NCI-H510A (cell line): ENCODE data around the gene CCBE1.

ENCODE experiments used
- DNase-seq: peaks from one replicate; lab custom pipeline; 2025; lab: John Stamatoyannopoulos, UW

The CCBE1 gene

DNA sequence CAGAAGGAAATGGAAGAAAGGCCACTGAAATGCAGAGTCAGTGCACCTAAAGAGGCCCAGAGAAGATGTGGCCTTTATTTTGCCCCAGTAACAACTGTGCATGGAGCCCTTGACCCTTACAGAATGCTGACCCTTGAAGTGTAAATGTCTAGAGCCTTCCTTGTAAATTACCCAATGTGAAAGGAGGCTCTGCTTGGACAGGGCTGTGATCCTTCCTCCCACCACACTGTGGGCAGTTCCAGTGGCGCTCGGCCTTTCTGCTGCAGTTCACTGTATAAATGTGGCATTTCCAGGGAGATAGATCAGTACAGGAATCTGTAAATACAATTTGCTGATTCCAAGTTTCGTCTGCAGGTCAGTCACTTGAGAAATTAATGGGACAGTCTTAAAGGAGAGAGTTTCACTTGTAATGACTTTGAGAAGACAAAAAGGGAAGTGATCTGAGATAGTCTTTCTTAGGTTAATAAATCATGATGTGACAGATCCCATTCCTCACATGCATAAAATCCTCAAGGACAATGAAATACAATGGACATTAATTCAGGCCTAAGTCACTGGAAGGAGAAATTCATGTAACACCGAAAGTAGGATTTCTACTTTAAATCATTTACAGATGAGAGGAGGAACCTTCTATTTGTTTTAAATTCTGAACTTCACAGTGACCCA is 204.3 kb downstream of the CCBE1 start:
- no peak for DNase-seq

DNA sequence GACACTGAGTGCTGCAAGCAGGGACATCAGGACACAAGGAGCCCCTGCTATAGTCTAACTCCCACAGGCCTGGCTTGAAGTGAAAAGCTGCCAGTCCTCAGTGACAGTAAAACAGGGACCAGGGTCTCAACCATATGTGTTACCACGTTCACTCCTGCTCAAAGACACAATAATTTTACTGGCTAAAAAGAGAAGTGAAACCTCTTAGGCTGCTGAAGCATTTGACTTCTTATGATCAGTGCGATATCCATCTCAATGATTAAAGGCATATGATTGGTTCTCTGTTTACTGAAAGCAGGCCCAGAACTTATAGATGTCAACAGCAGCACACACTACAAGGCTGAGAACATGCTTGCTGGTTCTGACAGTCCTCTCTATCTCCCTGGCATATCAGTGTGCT is 208.3 kb downstream of the CCBE1 start:
- no peak for DNase-seq

DNA sequence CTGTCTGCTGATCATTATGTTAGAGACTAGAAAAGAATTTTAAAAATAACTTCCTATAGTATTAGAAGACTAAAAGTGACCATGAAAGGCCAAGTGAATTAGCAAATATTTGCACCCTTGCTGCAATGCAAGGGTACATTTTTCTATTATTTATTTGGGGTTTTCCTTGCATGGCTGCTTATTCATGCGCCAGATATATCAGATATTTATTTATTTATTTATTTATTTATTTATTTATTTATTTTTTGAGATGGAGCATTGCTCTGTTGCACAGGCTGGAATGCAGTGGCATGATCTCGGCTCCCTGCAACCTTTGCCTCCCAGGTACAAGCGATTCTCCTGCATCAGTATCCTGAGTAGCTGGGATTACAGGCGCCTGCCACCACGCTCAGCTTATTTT is 211.8 kb downstream of the CCBE1 start:
- no peak for DNase-seq

DNA sequence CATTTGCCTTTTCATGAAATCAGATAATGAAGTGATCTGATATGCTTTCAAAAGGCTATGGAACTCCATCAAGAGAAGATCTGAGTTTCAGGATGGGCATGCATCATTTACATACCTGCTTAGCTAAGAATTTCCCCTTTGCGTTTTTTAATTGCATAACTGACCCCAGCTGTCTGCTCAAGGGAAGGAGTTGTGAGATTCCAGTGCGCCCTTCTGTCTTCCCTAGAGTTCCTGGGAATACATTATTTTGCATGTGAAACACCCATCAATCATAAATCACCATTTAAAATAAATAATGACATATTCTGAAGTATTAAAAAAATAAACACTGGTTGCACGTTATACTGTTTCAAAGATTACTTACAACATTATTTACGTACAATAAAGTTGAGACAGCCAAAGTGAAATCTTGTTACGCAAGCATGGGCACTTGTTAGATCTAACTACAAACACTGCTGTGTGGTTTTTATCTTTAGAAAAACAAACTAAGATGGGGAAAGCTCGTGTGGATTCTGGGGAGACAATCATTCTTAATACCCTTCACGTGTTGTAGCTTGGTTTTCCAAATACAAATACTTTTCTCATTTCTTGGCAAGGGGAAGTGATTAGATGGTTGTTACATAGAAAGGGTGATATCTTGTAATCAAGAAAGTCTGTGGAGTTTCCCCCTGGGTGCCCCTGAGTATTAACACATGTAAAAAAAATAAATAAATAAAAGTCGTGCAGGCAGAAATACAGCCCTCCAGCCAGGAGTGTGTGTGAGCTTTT is 212.5 kb downstream of the CCBE1 start:
- no peak for DNase-seq

DNA sequence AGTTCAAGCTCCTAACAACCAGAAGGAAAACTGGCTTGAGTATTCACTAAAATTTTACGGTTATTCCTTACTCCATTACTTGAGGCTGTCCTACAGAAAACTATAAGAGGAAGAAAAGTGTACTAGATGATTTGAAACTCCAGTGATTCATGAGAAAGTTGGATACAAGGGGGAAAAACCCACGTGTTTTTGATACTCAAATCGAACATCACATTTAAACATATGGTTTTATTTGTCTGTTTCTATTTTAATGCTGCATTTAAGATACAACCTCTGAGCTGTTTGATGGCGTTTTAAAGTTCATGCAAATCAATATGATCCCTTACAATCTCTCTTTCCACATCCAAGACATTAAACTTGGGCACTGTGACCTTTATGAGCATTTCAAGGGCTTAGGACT is 213.1 kb downstream of the CCBE1 start:
- DNase-seq: no peak

DNA sequence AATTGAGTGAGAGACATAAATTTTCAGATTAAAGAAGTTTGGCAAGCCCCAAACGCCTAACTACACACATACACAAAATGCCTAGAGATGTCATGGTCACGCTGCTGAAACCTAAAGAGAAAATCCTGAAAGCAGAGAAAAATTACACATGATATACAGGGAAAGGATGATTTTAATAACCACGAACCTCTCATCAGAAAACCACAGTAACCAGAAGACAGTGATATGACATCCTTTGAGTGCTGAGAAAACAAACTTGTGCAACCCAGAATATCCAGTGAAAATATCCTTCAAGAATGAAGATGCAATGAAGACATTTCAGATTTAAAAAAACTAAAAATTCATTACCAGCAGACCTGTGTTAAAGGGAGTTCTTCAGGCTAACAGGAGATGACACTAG is 215.8 kb downstream of the CCBE1 start:
- DNase-seq: no peak

DNA sequence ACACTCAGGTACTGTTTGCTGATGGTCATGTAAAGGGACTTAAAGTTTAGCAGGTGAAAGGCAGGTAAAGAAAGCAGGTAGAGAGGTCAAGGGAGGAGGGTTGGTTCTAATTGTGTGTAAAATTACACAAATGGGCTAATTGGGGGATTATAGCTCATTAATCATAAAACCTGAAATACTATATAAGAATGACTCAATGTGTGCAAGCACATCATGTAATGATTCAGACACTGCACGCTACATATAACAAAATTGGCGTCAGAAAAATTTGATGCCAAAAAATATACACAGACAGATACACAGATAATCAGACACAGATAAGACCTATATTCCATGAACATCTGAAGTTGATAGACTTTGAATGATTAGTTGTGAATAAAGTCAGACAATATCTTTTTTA is 217.4 kb downstream of the CCBE1 start:
- no peak for DNase-seq

DNA sequence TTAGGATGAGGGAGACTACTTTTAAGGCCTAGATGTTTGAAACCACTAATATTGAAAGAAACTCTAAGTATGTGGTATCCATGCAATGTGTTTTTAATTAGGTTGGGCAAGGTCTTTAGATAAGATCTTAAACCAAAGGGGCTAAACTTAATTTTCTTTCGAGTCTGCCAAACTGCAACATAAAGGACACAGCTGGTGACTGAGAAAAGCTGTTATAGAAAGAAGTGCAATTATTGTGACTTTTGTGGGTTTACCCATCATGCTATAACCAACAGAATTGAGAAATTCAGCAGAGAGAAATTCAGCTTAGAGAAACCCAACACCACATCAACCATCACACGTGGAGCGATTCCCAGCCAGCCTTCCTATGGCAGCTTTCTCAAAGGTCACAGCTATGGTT is 218.6 kb downstream of the CCBE1 start:
- no peak for DNase-seq

DNA sequence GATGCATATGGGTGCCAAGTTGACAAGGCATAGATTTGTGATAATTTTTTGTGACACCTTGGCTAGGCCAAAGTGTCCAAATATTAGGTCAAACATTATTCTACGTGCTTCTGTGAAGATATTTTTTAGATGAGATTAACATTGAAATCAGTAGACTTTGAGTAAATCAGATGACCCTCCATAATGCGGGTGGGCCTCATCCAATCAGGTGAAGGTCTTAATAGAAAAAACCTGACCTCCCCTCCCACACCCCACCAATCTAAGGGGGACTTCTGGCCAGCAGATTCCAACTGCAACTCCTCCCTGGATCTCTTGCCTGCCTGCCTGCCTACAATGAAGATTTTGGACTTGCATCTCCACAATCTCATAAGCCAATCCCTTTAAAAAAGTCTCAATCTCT is 219.4 kb downstream of the CCBE1 start:
- DNase-seq: no peak

DNA sequence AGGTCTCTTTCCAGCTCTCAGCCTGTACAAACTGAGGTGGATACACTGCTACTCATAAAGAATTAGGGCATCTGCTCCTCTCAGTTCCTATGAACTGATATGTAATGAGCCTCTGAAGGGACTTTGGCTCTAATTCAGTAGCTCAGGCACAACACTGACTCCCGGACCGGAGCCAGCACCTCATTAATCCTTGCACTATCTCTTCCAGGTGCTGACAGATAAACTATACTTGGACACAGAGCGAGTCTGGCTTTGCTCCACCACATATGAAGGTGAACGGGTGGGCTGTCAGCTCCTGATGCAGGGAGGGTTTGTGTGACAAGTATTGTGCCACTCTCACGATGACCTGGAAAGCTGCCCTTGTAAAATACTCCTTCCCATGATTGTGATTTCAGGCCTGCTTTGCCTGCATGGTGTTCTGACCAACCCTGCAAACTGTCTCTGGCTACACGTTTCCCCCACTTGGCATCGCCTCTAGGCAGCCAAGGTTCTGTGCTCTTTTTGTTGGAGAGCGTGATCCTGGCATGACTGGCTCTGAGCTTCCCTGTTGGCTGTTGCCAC is 226.6 kb downstream of the CCBE1 start:
- no peak for DNase-seq

DNA sequence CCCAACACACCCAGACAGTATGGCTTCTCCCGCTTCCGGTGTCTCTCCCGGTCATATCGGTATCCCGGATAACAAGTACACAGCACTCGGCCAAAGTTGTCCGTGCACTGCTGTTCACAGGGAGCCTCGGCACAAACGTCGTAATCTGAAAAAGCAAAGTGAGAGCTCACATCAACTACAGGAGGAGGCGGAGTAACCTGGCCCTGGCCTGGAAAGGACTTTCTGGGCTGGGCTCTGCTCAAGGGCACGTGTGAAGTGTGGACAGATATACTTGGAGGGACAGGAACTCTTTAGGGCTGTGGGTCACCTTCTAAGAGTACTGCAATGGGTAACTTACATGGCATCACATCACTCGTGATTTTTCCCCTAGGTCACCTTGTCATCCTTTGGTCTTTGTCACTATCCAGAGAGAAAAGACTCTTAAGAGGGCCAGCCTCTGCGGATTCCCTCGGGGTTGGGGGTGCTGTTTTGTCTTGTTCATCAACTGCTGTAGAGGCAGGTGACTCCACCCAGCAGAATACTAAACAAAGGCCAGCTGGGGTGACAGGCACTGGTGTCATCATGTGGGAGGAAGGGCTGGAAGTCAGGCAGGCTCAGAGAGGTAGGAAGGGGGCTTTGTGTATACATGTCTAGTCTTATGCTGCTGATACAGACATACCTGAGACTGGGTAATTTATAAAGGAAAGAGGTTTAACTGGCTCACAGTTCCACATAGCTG is 227.6 kb downstream of the CCBE1 start:
- no peak for DNase-seq

DNA sequence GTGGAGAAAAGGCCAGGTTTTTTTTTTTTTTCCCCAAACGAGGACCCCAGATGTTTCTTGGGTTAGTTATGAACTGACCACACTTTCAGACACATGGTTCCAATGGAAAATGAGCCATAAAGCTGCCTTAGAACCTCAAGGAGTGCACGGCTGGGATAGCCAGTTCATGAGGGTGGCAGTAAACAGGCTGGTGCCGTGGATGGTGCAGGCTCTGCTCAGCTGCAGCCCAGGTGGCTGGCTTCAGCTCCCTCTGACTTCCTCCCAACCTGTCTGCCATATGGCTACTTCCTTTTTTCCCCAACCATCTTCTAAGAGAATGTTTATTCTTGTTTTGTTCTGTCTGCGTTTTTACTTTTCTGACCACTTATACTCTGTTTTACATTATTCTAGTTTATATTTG is 228.4 kb downstream of the CCBE1 start:
- DNase-seq: no peak

DNA sequence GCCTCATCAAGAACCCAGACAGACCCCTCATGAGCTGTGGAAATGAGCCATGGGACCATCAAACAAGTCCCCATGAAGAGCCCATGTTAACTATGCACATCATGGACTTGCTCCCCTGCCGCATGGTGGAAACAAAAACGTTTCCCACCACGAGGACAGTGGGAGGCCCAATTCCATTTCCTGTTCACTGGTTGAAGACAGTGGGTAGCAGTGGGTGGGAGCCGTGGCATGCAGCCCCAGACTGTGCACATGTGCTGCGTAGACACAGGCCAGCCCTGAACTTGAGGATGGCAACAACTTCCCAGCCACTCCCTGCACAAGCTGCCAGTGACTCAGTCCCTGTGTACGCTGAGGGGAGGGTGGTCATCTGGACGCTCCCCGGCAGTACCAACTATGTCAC is 229.7 kb downstream of the CCBE1 start:
- no peak for DNase-seq

DNA sequence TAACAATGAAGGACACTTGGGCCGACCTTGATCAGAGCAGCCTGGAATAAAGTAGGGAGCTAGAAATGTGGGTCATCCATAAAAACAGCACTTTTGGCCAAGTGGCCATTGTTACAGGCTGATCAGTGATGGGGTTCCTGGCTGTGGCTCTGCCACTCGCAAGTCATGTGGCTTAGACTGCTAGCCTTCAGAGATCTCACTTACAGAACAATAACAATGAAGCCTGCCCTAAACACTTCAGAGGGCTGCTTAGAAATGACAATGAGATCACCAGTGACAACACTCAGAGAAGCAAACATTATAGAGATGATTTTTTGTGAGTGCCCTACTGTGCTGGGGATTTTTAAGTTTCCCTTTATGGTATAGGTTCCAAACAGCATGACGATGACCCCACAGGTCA is 230.2 kb downstream of the CCBE1 start:
- DNase-seq: no peak

DNA sequence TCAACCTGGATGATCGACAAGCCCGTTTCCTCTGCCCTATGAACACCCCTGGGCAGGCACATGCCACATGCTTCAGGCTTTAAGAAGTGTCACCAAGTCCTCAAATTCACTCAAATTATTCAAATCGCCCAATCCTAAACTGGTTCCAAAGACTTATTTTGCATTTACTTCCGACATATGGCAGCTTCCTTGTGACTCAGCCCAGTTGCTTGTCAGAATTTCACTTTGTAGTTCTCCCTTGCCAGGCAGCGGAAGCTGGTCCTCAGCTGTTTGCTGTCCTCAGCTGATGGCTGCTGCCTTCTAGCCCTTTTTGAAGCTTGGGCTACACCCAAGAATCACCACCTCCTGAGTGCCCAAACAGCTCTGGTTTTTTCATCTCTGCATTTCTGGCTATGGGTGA is 232.7 kb downstream of the CCBE1 start:
- DNase-seq: no peak

DNA sequence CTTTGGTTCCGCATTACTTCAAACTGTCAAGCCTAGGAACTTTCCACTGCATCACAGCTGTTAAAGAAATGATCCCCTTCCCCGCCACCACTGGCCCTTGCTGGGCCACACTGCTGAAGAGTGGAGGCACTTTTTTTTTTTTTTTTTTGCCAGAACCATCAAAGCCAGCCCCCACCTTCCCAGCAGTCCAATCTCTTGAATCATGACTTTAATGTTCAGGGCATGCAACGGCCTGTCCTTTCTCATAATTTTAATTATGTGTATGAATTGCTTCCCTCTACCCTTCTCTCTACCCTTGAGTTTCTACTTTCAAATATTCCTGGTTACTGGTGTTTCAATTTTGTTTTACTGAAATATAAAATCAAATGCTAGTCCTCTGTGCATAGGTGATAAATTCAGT is 236.1 kb downstream of the CCBE1 start:
- DNase-seq: no peak

DNA sequence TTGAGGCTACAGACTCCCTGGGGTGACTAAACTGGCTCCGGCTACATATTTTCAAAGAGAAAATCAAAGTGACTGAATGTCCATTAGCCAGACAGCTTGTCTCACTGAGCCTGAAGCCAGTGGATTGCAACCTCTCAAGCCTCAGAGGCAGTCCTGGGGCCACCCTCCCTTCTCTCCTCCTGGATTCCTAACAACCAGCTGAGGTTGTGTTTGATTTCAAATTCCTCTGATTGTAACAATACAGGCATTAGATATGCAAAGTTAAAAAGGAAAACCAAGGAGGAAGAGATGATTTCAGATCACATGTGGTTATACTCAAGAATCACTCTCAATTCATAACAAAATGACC is 237.2 kb downstream of the CCBE1 start:
- DNase-seq: no peak

DNA sequence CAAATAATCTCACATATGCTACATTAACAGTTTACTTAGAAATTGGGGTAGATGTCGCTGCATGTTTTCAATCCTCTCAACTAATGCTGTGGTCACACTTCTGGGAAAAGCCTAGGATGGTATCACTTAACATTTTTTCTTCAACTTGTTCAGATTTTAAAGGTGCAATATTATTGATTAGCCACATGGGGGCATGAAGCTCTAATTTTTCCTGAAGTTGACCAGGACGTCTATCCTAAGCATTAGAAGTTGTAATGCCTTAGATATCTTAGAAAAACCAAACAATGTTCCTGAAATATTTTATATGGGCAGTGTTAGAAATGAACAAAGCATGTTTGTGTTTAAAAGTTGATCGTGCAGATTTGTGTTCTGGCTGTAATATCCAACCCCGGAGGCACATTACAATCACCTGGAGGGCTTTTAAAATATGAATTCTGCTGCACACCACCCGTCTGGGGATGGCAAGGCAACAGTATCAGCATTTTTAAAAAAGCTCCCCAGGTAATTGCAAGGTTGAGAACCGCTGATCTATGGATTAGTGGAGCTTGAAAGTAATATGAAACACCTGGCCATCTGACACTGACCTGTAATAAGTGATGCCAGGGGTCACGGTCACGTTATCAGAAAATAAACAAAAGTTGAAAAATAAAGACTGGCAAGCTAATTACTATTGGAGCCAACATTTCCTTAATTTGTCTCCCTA is 237.7 kb downstream of the CCBE1 start:
- no peak for DNase-seq

DNA sequence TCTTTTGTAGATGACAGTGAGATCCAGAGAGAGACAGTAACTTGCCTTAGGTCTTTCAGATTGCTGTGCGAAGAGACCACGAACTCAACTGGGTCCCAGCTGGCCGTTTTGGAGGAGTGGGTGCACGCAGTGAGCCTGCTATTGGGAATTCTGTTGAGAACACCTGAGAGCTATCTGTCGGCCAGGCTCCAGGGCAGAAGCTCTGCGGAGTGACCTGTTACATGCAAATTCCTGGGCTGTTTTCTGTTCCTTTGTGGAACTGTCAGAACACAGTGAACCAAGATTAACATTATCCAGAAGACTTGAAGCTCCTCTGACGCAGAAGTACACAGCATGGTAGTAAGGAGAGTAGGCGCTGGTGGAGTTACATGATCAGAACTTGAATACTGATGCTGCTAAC is 238.6 kb downstream of the CCBE1 start:
- no peak for DNase-seq

DNA sequence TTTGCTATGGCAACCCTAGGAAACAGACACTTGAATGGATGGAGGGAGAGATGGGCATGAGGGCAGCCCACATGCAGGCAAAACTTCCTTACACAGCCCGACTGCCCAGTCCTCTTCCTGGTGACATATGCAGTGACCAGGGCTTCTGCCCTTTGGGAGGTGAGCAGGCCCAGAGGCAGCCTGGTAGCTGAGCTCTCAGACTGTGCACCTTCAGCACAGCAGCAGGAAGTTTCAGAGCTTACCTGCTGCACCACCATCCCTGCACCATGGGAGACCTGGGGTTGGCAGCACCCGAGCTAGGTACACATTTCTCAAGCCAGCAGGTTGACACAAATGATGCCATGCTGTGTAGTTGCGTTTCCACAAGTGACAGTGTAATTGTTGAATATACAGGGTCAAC is 240.6 kb downstream of the CCBE1 start:
- DNase-seq: no peak

DNA sequence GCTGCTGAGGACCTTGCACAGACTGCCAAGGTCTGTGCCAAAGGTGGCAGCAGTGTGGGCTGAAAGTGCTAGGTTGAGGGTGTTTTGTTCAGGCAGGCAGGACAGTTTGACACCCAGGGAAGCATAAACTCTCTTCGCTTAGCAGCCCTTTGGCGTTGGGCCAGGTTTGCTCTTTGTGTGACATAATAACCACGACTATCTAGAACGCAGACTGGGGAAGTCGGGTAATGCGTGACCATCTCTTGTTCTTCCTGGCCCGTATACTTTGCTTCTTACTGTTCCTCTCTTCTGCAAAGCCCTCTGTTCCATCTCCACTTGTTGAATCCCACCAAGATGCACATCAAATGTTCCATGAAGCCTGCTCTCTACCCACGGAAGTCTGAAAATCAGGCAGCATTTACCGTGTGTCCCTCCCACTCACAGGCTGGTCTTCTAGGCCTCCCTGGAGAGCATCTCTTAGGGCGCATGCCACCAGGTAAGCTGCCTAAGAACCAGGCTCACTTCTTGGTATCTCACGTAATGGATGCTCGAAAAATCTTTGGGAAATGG is 241.4 kb downstream of the CCBE1 start:
- peak; percentile 45 for DNase-seq
